Hair follicular keratinocyte (primary cell): ENCODE data around the gene CTDP1. TPM values are rescaled to one million over a fixed set of nuclear protein-coding genes. Genes with fewer than 3 reads are reported as not detected.

Experiments
- total RNA-seq: library from RNA; depleted of rRNA; stranded (reverse); fragments of >200 nt; gene quantifications from 2 replicates; pipeline ENCODE4 v1.2.3, GENCODE V29; 2015

CTDP1 gene
- 12.2 and 23.0 TPM in 2 replicates for total RNA-seq

GRCh38 chr18:79679552-79680099 lies at the start of gene CTDP1:
Gene CTDP1, plus strand, starts transcription at chr18:79679803. Its CDS starts 145 bp downstream, at chr18:79679948.

GRCh38 chr18:79797518-79798345 lies 118.1 kb downstream of the CTDP1 start, which contains the start of gene KCNG2:
Gene KCNG2, plus strand, starts transcription at chr18:79797938. Its CDS starts 65,730 bp downstream, at chr18:79863668.

Other genes starting within 250 kb of the CTDP1 start
- not detected in 2 replicates for gene KCNG2, start 118.1 kb downstream of the CTDP1 start, total RNA-seq